ENCODE measurements around the gene TNS4. TPM values are rescaled to one million over a fixed set of nuclear protein-coding genes. Genes with fewer than 3 reads are reported as not detected.

TNS4 gene
- total RNA-seq, 1 experiment from 2014 or later: not detected

DNA sequence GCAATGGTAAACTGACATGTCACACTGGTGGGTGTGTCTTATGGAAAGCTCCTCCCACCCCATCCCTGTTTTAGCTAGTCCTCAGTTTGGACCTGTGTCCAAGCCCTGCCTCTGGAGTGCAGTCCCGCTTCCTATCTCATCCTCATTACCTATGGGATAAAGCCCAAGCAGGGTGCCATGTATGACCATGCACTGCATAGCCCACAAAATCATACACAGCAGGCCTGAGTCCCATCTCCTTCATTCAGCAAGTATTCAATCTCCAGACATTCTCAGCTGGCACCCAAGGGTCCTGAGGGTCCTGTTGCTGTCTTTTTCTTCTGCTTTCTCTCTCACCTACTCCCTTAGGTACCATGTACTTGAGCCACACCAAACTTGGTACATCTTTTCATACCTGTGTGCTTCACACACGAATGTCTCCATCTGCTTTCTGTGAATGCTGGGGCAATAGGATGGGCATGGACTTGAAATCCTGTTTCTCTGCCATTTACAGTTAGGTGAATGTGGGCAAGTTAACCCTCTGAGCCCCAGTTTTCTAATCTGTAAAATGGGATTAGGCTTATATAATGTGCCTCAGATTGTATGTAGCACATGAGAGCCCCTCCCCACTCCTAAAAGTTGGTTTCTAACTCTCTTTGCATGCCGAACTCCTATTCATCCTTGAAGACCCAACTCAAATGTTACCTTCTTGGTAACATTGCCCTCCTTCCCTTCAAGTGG, 28.5 kb downstream of the TNS4 start:
- no peak for DNase-seq (ENCODE audit: low read depth)

- DNase-seq (ENCODE audit: low read depth): no peak
Observed at GRCh38 chr17:40471846-40472732, 29.3 kb downstream of the TNS4 start.

GRCh38 chr17:40470932-40471828, 30.2 kb downstream of the TNS4 start:
- DNase-seq (ENCODE audit: low read depth): no peak

DNA sequence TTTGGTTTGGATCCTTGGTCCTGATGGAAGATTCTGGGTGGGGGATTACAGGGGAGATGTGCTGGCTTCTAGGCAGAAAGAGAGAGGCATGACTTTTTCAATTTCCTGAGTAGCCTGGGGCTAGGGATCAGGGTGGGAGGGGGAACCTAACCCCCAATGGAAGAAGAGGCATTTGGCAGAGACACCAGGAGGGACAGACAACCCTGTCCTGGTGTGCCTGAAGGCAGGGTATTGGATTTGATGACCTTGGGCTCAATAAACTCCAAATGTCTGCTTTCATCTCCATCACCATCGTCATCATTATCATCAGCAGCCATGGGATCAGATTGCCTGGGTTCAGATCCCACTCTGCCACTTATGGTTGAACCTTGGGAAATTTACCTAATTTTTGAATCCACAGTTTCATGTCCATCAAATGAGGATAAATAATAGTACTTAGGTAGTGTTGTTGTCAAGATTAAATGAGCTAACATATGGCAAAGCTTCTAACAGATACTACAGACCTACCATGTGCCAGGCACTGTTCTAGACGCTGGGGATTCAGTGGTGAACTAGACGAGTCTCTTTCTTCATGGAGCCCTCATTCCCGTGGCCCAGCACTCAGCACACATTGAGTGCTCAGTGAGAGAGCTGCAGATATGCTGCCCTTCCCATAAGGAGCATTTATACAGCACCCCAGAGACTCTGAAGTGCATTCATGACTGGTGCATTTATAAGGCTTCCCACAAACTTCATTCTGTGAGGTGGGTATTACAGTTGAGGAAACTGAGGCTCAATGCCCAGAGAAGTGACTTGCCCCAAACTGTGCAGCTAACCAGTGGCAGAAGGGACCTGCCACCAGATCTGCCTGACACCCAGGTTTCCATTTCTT, 31.4 kb downstream of the TNS4 start:
- no peak for DNase-seq (ENCODE audit: low read depth)

DNA sequence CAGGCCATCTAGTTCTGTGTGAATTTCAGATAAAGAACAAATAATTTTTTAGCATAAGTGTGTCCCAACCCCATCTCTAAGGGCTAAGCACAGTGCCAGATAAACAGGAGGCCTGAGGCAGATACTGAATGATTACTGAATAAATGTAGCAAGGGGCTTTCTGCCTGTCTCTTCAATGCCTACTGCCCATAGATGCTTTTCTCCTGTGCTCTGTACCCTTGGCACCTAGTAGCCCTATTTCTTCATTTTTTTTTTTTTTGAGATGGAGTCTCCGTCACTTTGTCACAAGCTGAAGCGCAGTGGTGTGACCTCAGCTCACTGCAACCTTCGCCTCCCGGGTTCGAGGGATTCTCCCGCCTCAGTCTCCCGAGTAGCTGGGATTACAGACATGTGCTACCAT, 32.9 kb downstream of the TNS4 start:
- no peak for DNase-seq (ENCODE audit: low read depth)

DNA sequence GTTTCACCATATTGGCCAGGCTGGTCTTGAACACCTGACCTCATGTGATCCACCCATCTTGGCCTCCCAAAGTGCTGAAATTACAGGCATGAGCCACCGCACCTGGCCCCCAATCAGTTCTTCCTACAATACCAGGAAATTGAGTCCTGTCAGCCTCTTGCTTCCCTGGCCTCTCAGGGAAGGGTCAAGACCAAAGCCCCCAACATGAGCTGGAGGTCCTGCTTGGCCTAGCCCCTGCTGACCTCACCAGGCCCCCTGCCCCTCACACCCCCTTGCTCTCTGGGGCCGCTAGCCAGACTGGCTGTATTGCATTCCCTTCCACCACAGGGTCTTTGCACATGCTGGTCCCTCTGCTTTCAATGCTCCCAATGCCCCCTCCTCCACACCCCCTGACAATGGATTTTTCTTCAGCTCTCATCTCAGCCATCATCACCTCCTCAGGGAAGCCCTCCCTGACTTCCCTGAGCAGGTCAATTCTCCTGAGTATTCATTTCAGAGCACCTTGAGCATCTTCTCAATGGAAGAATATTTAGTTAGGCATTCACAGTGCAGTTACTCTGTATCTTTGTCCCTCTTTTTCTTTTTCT, 34.0 kb downstream of the TNS4 start:
- no peak for DNase-seq (ENCODE audit: low read depth)

DNA sequence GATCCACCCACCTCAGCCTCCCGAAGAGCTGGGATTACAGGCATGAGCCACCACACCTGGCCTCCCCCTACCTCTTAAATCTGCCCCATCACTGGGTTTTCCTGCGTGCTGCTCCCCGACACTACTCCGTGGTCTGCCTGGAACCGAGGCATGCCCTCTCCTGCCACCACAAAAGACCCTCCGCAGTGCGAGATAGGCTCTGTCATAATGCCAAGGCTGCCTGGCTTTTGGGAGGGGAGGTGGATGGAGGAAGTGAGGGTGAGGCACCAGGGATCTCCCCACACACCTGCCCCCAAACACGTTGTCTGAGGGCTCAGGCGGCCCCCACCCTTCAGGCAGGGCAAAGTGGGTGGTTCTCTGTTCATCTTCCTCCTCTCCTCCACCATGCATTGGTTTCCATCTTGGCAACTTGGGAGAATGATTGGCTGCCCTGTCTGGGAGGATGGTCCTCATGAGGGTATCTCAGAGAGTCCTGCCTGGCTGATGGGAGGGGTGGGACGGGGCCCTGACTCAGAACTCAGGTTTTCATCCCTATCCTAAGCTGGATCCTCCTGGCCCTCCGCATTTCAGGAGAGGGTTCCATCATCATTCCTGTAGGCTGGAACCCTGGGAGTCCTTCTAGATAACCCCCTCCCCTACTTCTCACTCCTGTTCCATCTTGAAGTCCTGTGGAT, 35.0 kb downstream of the TNS4 start:
- no peak for DNase-seq (ENCODE audit: low read depth)

- no peak for DNase-seq (ENCODE audit: low read depth)
Observed at GRCh38 chr17:40464392-40464855, 37.0 kb downstream of the TNS4 start.

- no peak for DNase-seq (ENCODE audit: low read depth)
Observed at GRCh38 chr17:40463122-40463550, 38.3 kb downstream of the TNS4 start.

DNA sequence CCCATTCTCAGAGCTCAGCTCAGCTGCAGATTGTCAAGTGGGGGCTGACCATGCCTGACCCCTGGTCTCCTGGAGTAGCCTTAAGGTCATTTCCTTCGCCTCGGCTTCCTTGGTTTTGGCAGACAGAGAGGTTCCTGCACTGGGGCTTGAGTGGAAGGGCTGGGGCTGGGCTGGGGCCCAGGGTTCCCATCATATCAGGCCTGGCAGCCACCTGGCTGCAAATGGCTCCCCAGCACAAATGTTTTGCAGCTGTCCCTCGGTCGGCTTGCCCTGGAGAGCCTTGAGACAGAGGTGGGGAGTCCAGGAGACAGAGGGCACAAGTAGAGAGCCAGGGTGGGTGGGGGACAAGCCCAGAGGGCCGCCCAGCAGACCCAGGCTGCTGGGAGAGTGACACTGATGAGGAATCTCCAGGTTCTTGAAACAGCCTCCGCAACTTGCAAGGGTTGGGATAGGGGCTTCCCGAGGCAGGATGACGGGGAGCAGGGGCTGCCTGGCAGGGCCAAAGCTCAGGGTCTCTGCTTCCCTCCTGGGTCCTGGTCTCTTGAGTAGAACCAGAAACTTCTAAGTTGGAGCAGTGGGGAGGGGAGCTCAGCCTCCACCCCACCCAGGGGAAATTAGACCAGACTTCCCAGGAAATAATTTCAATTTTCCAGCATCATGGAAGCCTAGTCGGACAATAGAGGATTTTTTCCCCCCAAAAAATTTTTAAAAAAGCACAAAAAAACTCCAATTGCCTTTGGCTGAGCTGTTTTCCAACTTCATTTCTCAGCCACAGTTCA, 38.9 kb downstream of the TNS4 start:
- no peak for DNase-seq (ENCODE audit: low read depth)

DNA sequence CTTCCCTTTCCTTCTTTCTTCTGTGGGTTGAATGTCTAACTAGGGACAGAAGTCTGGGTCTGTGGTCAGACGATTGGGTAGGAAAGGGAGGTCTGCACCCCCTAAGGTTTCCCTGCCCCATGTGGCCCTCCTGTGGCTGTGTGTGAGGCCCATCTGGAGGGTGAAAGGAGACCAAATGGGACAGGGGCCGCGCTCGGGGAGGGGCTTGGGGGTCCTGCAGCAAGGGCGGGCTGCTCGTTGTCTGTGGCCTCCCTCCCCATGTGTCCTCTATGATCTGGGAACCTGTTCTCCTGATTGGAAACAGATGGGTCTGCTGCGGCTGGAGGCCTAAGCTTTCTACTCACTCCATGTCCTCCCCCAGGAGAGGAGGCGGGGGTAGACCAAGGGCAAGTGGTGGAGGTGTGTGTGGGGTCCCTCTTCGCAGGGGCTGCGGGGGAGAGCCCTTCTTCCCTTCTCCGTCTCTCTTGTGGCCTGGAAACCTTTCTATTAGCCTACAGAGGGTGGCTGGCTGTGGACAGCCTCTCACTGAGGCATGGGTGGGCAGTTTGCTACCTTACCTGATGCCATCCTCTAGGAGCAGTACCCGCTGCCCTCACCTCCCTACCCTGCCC, 39.6 kb downstream of the TNS4 start:
- no peak for DNase-seq (ENCODE audit: low read depth)

DNA sequence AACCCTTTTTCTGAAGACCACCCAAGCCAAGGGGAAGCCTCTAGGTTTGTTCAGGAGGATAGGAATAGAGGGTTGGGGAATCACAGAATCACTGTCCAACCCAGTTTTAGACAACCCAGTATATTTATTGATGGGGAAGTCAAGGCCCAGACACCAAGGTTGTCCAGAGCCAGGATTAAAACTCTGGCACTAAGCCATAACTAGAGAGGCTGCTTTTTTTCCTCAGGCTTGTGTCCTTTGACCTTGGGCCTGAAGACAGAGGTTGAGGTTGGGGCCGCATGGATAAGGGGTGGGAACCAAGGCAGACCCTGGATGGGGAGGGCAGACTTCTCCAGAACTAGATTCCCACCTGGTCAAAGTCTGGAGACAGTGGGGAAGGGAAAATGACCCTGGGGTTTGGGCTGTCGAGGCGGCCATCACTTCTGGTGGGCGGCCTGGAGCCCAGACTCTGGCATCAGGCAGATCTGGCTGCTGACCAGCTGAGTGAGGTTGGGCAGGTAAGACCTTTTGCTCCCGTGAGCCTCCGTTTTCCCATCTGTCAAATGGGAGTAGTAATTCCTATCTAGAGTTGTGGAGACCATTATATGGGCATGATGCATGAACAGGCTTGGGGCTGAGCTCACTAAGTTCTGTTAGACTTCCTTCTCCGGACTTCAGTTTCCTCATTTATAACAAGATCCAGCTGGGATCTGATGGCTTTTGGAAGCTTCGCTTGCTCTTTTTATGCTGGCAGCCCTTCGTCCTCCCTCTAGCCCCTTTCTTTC, 40.3 kb downstream of the TNS4 start:
- no peak for DNase-seq (ENCODE audit: low read depth)

DNA sequence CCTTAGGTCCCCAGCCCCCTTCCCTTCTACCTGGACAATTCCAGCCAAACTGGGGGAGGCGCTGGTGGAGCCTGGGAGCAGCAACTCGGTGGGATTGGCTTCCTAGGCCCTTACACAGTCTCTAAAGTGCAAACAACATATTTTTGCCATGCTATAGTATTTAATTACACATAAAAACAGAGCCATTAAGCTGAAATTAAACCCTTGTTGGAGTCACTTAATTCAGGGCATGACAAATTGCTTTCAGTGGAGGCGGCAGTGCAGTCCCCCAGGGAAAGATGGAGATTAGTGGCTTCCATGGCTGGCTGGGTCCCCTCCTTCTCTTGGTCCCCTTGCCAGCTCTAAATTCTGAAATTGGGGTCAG, 40.8 kb downstream of the TNS4 start:
- no peak for DNase-seq (ENCODE audit: low read depth)

DNA sequence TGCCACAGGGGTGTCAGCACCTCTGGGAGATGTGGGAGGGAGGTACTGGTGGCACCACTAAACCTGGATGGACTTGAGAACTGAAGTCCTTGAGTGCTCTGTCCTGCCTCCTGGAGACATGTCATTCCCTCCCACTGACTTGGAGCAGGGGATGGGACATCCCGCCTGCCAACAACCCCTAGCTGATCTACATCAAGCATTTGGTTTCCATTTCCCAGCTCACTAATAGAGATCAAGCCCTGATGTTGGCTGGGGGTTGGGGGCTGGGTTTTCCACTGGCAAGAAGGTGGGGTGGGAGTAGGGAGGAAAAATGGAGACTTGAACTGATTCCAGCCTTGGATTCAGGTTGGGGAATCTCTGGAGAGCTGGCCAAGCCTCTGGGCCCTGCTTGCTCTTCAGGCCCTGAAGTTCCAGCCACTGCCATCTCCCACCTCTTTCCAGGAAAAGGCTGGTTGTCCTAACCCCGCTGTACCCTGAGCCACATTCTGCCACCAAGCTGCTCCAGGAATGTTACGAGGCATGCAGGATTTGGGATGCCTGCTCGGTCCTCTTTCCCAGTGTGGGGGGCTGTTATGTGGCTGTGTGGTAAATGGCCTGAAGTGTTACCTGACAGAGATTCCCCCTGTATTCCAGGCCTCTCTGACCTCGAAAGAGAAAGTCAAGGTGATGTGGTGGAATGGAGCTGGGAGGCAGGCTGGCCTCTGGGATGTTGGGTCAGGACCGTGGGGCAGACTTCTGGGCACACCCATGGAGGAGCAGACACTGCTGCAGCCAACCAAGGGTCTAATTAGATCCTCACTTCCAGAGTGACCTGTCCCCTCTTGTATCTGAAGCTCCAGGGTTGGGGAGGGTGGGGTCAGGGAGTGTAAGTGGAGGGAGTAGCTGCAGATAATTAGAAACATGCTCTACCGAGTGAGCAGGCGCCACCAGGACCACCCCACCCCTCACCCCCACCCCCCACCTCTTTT, 41.5 kb downstream of the TNS4 start:
- no peak for DNase-seq (ENCODE audit: low read depth)

DNA sequence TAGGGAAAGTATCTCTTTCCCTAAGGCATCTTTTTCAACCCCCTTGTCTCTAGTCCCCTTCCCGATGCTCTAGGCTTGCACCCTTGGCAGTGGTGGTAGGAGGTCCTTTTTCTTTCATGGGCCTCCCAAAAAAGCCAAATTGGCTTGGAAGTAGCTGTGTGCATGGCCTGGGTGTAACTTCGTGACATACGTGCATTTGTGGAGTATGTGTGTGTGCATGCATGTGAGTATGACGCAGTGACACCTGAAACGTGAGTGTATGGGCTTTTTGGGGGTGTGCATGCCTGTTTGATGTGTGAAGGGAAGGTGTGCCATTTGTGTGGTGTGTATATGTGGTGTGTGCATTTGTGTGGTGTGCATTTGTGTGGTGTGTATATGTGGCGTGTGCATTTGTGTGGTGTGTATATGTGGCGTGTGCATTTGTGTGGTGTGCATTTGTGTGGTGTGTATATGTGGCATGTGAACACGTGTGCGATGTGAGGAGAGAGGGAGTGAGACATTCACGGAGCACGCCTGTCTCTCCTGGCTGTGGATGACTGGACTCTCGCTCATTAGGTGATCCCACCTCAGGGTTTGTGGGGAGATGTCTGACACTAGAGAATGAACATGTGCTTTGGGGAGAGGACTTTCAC, 42.5 kb downstream of the TNS4 start:
- no peak for DNase-seq (ENCODE audit: low read depth)
